Loucy (cell line): ENCODE results near the gene OMD.

ENCODE experiments used
- H2AFZ ChIP-seq: fragments of 200-600 bp; sonication (generic); 2 replicates; pipeline ENCODE4 v1.6.0; 2016; ENCODE audit warnings: antibody characterized with exemption, mild to moderate bottlenecking, low read length, moderate library complexity
- H3F3A ChIP-seq: fragments of 200-600 bp; 2 replicates; pipeline ENCODE4 v1.6.0; 2016; ENCODE audit warnings: antibody characterized with exemption, low read depth, mild to moderate bottlenecking
- H3K27me3 ChIP-seq: fragments of 200-600 bp; sonication (generic); 2 replicates; pipeline ENCODE4 v1.6.1; 2014; ENCODE audit warnings: low read length, mild to moderate bottlenecking; ENCODE audit not compliant: insufficient read depth, poor library complexity, severe bottlenecking
- H3K36me3 ChIP-seq: fragments of 200-600 bp; sonication (generic); 2 replicates; pipeline ENCODE4 v1.6.1; 2016; ENCODE audit warnings: low read length; ENCODE audit not compliant: insufficient read depth
- H3K4me1 ChIP-seq: fragments of 200-600 bp; sonication (generic); 2 replicates; pipeline ENCODE4 v1.5.1; 2014; ENCODE audit warnings: low read length, mild to moderate bottlenecking; ENCODE audit not compliant: insufficient read depth, poor library complexity, severe bottlenecking
- H3K4me2 ChIP-seq: fragments of 200-600 bp; sonication (generic); 2 replicates; pipeline ENCODE4 v1.6.0; 2014; ENCODE audit warnings: antibody characterized with exemption, low read length, low read depth, mild to moderate bottlenecking; ENCODE audit not compliant: poor library complexity, severe bottlenecking
- H3K4me3 ChIP-seq: fragments of 200-600 bp; sonication (generic); 2 replicates; pipeline ENCODE4 v1.5.1; 2014; ENCODE audit warnings: low read length, mild to moderate bottlenecking, mixed read lengths; ENCODE audit not compliant: poor library complexity, severe bottlenecking
- H3K79me2 ChIP-seq: fragments of 200-600 bp; sonication (generic); 2 replicates; pipeline ENCODE4 v1.6.1; 2014; ENCODE audit warnings: low read length; ENCODE audit not compliant: insufficient read depth
- H3K9ac ChIP-seq: fragments of 200-600 bp; sonication (generic); 2 replicates; pipeline ENCODE4 v1.6.0; 2014; ENCODE audit warnings: mild to moderate bottlenecking, low read depth, low read length, moderate library complexity; ENCODE audit not compliant: poor library complexity, severe bottlenecking
- H3K9me2 ChIP-seq: fragments of 200-600 bp; sonication (generic); replicated peaks from 2 replicates; pipeline ENCODE4 v1.6.1; 2016; ENCODE audit warnings: low read depth, low read length, mixed read lengths
- H3K9me3 ChIP-seq: fragments of 200-600 bp; sonication (generic); 2 replicates; pipeline ENCODE4 v1.6.1; 2014; ENCODE audit warnings: mild to moderate bottlenecking, antibody characterized with exemption, low read length, low read depth; ENCODE audit not compliant: insufficient read depth
- H4K20me1 ChIP-seq: fragments of 200-600 bp; sonication (generic); 2 replicates; pipeline ENCODE4 v1.6.0; 2014; ENCODE audit warnings: antibody characterized with exemption, low read length, mild to moderate bottlenecking; ENCODE audit not compliant: insufficient read depth, poor library complexity, severe bottlenecking
- EZH2phosphoT487 ChIP-seq: fragments of 200-600 bp; IDR thresholded peaks from 2 replicates; pipeline ENCODE4 v1.6.1; 2018; ENCODE audit warnings: antibody characterized with exemption, mild to moderate bottlenecking, moderate library complexity, borderline replicate concordance
- TF ChIP-seq, protein P1 (sequence below): fragments of 200-600 bp; sonication (generic); conservative IDR thresholded peaks from 2 replicates; pipeline ENCODE4 v1.5.1; 2014; ENCODE audit warnings: mild to moderate bottlenecking, antibody characterized with exemption, low read length

The OMD gene

DNA sequence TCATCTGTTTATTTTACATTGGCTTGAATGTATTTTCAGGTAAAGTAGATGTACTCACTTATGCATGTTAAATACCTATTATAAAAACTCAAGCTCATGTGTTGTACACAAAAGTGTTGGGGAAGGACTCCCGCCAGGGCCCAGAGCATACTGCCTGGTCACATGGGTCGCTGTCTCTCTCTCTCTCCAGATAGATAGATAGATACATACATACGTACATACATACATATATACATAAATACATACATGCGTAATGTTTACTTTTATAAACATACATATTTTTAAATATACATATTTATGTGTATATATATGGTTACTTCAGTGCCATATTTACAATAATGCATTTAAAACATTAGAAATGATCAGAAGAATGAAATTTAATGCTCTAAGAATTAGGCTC is 33.3 kb upstream of the OMD start:
- no peak overlapping the region for H2AFZ ChIP-seq
- no peaks in the 10 kb centered on the region for H3K9me3 ChIP-seq
- no peaks in the 10 kb centered on the region for H3K79me2 ChIP-seq
- H3K9ac ChIP-seq: no peak overlapping the region
- H3K36me3 ChIP-seq: no peaks in the 10 kb centered on the region
- no peak overlapping the region for H3K4me2 ChIP-seq
- no peaks in the 10 kb centered on the region for H3K9me2 ChIP-seq
- no peaks in the 10 kb centered on the region for H3K4me1 ChIP-seq
- TF ChIP-seq, protein P1, sequence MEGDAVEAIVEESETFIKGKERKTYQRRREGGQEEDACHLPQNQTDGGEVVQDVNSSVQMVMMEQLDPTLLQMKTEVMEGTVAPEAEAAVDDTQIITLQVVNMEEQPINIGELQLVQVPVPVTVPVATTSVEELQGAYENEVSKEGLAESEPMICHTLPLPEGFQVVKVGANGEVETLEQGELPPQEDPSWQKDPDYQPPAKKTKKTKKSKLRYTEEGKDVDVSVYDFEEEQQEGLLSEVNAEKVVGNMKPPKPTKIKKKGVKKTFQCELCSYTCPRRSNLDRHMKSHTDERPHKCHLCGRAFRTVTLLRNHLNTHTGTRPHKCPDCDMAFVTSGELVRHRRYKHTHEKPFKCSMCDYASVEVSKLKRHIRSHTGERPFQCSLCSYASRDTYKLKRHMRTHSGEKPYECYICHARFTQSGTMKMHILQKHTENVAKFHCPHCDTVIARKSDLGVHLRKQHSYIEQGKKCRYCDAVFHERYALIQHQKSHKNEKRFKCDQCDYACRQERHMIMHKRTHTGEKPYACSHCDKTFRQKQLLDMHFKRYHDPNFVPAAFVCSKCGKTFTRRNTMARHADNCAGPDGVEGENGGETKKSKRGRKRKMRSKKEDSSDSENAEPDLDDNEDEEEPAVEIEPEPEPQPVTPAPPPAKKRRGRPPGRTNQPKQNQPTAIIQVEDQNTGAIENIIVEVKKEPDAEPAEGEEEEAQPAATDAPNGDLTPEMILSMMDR: no peak
- TF ChIP-seq EZH2phosphoT487: no peak
- no peaks in the 10 kb centered on the region for H4K20me1 ChIP-seq
- no peak overlapping the region for H3K4me3 ChIP-seq
- no peaks in the 10 kb centered on the region for H3F3A ChIP-seq
- H3K27me3 ChIP-seq: no peaks in the 10 kb centered on the region

DNA sequence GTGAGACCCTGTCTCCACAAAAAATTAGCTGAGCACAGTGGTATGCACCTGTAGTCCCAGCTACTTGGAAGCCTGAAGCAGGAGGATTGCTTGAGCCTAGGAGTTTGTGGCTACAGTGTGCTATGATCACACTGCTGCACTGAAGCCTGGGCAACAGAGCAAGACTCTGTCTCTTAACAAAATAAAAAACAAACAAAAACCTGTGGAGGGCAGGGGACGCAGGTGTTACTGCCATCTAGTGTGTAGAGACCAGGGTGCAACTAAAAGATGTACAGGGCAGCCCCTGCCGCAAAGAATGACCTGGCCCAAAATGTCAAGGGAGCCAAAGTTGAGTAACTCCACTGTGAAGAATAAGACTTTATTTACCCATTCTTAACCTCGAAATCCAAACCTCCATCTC is 30.9 kb upstream of the OMD start:
- H3K79me2 ChIP-seq: no peaks in the 10 kb centered on the region
- H3K4me3 ChIP-seq: no peak overlapping the region
- H3K9me2 ChIP-seq: no peaks in the 10 kb centered on the region
- H3K4me2 ChIP-seq: no peak overlapping the region
- no peaks in the 10 kb centered on the region for H3K27me3 ChIP-seq
- H3K36me3 ChIP-seq: no peaks in the 10 kb centered on the region
- H3K4me1 ChIP-seq: no peaks in the 10 kb centered on the region
- no peak overlapping the region for H3K9ac ChIP-seq
- H4K20me1 ChIP-seq: no peaks in the 10 kb centered on the region
- no peak overlapping the region for H2AFZ ChIP-seq
- H3F3A ChIP-seq: no peaks in the 10 kb centered on the region
- TF ChIP-seq EZH2phosphoT487: no peak
- TF ChIP-seq, protein P1: peak; percentile 57
- no peaks in the 10 kb centered on the region for H3K9me3 ChIP-seq

DNA sequence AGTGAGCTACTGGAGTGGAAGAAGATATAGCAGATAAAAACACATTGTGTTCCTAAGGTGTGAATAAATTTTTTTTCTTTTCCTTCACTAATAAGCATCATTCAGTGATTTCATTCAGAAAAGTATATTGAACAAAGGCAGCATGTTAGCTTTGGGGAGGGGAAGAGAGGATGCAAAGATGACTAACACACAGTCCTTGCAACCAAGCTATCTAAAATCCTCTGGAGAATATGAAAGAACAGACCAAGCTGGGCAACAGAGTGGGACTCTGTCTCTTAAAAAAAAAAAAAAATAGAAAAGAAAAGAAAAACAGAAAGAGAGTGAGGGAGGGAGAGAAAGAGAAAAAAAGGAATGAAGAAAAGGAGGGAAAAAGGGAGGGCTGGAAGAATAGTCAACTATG is 22.3 kb upstream of the OMD start:
- H3K27me3 ChIP-seq: no peaks in the 10 kb centered on the region
- no peaks in the 10 kb centered on the region for H3K9me2 ChIP-seq
- no peak overlapping the region for H3K4me3 ChIP-seq
- no peak overlapping the region for H3K4me2 ChIP-seq
- H3K36me3 ChIP-seq: no peaks in the 10 kb centered on the region
- TF ChIP-seq, protein P1: no peak
- no peak for TF ChIP-seq EZH2phosphoT487
- no peak overlapping the region for H2AFZ ChIP-seq
- no peaks in the 10 kb centered on the region for H3K4me1 ChIP-seq
- H4K20me1 ChIP-seq: no peaks in the 10 kb centered on the region
- no peak overlapping the region for H3K9ac ChIP-seq
- no peaks in the 10 kb centered on the region for H3K79me2 ChIP-seq
- H3K9me3 ChIP-seq: no peaks in the 10 kb centered on the region
- H3F3A ChIP-seq: no peaks in the 10 kb centered on the region
